Lower leg skin (tissue), 4 donors: Measurements from ENCODE around the gene ZNF337. TPM values are rescaled to one million over a fixed set of nuclear protein-coding genes. Genes with fewer than 3 reads are reported as not detected.

ENCODE experiments used
- DNase-seq, 2 donors: peaks; one replicate each; pipeline ENCODE4 v3.0.0-alpha.2; 2019; ENCODE audit warnings: low spot score in 2 of 2
- H3K4me3 ChIP-seq: fragments of 200-600 bp; sonication (generic); 2 replicates; pipeline ENCODE4 v1.5.1; 2017; ENCODE audit warnings: mild to moderate bottlenecking, low read depth; ENCODE audit not compliant: poor library complexity, severe bottlenecking
- POLR2A ChIP-seq, 2 donors: fragments of 450-650 bp; IDR thresholded peaks; one replicate each; pipeline ENCODE4 v1.6.1; 2016 to 2017; ENCODE audit warnings: antibody characterized with exemption in 2 of 2, mild to moderate bottlenecking in 1 of 2, moderate library complexity in 1 of 2
- WGBS, 2 donors: methylation state at CpG; one replicate each; pipeline ENCODE4 v1.1.5; 2018; 5-methylcytosine and 5-hydroxymethylcytosine counted together
- intact Hi-C: fragments of 100-400 bp; cut with DNase I; formaldehyde crosslinking; loops from one replicate; pipeline ENCODE4 v1.15.0; 2023; ENCODE audit warnings: low total_unique reads
- total RNA-seq, 4 donors: library from RNA; depleted of rRNA; stranded (reverse); fragments of >200 nt; gene quantifications; one replicate each; pipeline ENCODE4 v1.1.0, GENCODE V29; 2016
- TF ChIP-seq, protein P1 (sequence below), 3 donors: fragments of 450-650 bp; IDR thresholded peaks; one replicate each; pipeline ENCODE4 v1.5.1; 2016; ENCODE audit warnings: antibody characterized with exemption in 3 of 3, mild to moderate bottlenecking in 3 of 3, moderate library complexity in 2 of 3

ZNF337 gene
- total RNA-seq, 4 donors from 2014 or later, result 10.7 to 18.9 (median 13.4) TPM

DNA sequence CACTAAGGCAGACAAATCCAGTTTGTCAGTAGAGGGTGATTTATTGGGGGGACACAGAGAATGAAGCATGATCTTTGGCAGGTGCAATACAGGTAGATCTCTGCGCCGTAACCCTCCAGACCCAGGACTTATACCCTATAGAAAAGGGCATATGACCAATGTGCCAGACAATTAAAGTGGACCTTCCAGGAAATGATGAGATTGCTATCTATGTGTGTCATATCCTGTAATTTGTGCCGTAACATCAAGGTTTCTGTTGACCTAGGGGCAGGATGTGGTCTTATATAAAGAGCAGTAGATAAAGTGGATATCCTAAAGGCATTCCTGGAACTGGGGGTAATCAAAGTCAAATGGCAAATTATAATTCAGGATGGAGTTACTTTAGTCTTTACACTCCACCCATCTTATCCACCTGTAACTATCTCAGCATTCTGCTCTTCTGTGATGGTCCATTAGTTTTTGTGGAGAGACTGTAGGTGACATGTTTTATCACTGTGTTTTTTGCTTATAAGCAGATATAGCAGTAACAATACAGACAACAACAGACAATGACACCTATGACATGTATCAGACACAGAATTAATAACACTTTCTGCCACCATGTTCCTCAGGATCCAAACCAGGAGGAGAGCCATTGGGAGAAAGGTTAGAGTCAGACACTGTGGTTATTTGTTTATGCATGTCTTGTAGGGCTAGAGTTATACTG lies 43.1 kb upstream of the ZNF337 start:
- no peak for DNase-seq
- H3K4me3 ChIP-seq, result no peak overlapping the region
- WGBS, 2 donors, result 85 to 88% methylated on average over 3 of the region's 3 CpGs
- TF ChIP-seq, protein P1, sequence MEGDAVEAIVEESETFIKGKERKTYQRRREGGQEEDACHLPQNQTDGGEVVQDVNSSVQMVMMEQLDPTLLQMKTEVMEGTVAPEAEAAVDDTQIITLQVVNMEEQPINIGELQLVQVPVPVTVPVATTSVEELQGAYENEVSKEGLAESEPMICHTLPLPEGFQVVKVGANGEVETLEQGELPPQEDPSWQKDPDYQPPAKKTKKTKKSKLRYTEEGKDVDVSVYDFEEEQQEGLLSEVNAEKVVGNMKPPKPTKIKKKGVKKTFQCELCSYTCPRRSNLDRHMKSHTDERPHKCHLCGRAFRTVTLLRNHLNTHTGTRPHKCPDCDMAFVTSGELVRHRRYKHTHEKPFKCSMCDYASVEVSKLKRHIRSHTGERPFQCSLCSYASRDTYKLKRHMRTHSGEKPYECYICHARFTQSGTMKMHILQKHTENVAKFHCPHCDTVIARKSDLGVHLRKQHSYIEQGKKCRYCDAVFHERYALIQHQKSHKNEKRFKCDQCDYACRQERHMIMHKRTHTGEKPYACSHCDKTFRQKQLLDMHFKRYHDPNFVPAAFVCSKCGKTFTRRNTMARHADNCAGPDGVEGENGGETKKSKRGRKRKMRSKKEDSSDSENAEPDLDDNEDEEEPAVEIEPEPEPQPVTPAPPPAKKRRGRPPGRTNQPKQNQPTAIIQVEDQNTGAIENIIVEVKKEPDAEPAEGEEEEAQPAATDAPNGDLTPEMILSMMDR (IDR thresholded peaks at IDR 0.05), result no peak
- no peak for TF ChIP-seq POLR2A (IDR thresholded peaks at IDR 0.05)
- intact Hi-C loops, result no loop called here

DNA sequence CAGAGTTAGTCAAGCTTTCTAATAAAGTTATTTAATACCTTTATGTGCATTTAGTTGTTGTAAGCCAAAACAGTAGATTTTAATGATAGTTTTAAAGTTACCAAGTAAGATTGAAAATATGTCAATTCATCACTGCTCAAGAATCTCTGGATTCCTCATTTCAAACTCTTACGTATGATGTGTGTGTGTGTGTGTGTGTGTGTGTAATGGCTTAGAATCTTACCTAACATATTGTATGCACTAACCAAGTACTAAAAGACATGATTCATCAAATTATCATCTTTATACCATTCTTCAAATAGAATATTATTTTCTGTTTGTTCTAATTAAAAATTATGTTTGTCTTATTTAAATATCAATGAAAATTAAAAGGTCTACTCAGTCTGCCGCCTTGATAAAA lies 41.5 kb upstream of the ZNF337 start:
- TF ChIP-seq POLR2A (IDR thresholded peaks at IDR 0.05), result no peak
- TF ChIP-seq, protein P1 (IDR thresholded peaks at IDR 0.05), result no peak
- intact Hi-C loops, result no loop called here
- no peak overlapping the region for H3K4me3 ChIP-seq
- WGBS, 2 donors, result 93 to 95% methylated on average over 2 of the region's 2 CpGs
- no peak for DNase-seq

DNA sequence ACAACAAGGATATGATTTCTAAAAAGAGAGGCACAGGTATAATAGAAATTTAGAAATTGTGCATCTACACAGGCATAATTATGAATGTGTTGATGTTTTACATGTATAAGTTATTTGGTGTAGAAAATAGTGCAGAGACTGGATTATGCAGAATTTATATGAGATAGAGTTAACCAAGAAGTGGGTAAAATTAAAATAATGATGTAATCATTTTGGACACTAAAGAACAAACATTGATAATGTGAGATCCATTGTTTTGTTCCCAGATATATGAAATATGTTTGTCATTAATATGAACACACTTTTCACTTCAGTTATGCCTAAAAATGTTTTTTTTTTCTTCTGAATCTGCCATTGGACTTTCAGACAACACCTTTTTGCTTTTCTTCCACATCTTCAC lies 37.2 kb upstream of the ZNF337 start:
- DNase-seq, result no peak
- TF ChIP-seq, protein P1 (IDR thresholded peaks at IDR 0.05), result no peak
- no peak for TF ChIP-seq POLR2A (IDR thresholded peaks at IDR 0.05)
- H3K4me3 ChIP-seq, result no peak overlapping the region
- intact Hi-C loops, result no loop called here

DNA sequence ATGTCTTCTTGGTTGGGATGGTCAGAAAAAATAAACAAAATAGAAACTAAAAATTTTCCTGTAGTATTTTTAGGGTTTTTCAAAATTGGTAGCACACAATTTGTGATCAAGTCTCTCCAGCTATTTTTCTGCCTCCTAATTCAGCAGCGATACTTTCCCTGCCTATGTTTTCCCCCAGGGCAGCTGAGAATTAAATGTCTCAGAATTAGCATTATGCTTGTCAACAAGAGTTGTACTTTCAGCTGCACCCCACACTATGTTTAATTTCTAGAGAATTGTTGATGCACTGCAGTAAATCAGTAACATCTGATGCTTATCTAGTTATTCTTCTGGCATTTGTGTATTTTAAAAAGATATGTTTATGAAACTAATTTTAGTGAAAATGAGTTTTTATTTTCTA lies 34.2 kb upstream of the ZNF337 start:
- TF ChIP-seq POLR2A (IDR thresholded peaks at IDR 0.05), result no peak
- TF ChIP-seq, protein P1 (IDR thresholded peaks at IDR 0.05), result no peak
- intact Hi-C loops, result no loop called here
- no peak overlapping the region for H3K4me3 ChIP-seq
- WGBS, 2 donors, result 28 to 32% methylated on average over 1 of the region's 1 CpG
- DNase-seq, result no peak

- no peak for DNase-seq
- WGBS, 2 donors, result 91 to 100% methylated on average over 1 of the region's 1 CpG
- intact Hi-C loops, result no loop called here
- H3K4me3 ChIP-seq, result no peak overlapping the region
- no peak for TF ChIP-seq POLR2A (IDR thresholded peaks at IDR 0.05)
- TF ChIP-seq, protein P1 (IDR thresholded peaks at IDR 0.05), result no peak
Observed at GRCh38 chr20:25726357-25726756, 29.7 kb upstream of the ZNF337 start.

- no peak for DNase-seq
- intact Hi-C loops, result no loop called here
- no peak overlapping the region for H3K4me3 ChIP-seq
- TF ChIP-seq, protein P1 (IDR thresholded peaks at IDR 0.05), result no peak
- no peak for TF ChIP-seq POLR2A (IDR thresholded peaks at IDR 0.05)
Observed at GRCh38 chr20:25725639-25726038, 29.0 kb upstream of the ZNF337 start.
